Activated CD4-positive, alpha-beta T cell treated with anti-CD3 and anti-CD28 coated beads, Interleukin-2, amount 50 U/mL, for 16 hours (primary cell): ENCODE measurements around the gene LGALS14.
A peak's percentile ranks its signal among the peaks of the same experiment; 100 is the strongest.
"Not testable (repeated sequence)": the region's sequence is repeated elsewhere in the genome, so short reads cannot be mapped to it uniquely, and the experiment has no call there.

Source experiments
- DNase-seq: peaks from one replicate; pipeline ENCODE4 v3.0.0-alpha.2; 2020

The LGALS14 gene

DNA sequence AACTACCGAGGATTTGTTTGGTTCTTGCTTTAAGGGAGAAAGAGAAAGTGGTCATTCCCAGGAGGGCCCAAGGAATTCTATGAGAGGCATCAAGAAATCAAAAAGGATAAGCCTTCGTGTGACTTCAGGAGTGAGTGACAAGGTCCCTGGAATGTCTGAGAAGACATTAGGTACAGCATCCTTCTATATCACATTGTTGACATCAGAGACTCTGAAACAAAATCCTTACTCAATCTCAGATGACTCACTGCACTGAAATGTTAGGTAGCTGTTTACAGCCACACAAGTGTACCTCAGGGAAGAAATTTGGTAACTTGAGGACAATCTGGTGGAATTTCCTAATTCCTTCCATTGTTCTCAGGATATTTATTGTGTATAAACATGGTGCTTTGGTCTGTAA is 7.9 kb upstream of the LGALS14 start:
- no peak for DNase-seq

DNA sequence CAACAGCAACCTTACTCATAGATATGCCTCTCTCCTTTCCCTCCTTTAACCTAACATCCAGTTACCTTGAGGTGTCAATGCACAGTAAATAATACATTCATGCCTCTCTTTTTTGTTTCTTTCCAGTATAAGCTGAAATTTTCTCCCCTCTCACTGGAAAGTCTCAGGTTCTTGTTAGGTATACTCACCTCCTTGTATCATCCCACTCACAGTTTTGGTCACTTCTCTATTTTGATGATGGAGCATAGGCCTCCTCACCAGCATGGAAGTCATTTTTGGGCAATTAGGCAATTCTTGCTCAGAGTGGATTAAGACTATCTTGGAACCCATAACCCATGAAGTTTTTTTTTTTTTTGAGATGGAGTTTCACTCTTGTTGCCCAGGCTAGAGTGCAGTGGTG is 5.7 kb upstream of the LGALS14 start:
- no peak for DNase-seq

DNA sequence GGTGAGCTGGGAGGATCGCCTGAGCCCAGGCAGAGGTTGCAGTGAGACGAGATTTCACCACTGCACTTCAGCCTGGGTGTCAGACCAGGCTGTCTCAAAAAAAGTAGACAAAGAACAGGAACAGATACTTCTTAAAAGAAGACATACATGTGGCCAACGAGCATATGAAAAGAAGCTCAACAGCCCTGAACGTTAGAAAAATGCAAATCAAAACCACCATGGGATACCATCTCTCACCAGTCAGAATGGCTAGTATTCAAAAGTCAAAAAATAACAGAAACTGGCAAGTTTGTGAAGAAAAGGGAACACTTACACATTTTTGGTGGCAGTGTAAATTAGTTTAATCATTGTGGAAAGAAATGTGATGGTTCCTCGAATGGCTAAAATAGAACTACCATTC is 3.0 kb upstream of the LGALS14 start:
- DNase-seq = no peak

DNA sequence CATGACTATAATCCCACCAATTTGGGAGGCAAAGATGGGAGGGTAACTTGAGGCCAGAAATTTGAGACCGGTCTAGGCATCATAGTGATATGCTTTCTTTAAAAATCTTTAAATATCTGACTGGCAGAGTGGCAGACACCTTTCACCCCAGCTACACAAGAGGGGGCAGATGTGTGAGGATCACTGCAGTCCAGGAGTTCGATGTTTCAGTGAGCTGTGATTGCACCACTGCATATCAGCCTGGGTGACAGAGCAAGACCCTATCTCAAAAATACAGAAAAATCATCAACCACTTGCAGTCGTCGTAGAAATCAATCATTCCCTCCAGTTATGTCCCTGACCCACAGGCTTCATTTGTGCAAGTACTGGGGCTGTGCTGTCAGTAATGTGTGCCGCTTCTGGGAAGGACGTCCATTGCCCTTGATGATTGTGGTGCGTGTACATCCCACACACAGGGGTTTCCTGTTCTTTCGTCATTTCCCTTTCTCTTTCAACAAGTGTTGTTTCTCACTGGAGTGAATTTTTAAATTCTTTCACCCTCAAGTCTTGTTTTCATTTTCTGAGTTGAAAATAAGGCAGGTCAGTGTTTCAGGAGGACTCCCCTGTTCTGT is 1.4 kb downstream of the LGALS14 start:
- peak; percentile 48 for DNase-seq

DNA sequence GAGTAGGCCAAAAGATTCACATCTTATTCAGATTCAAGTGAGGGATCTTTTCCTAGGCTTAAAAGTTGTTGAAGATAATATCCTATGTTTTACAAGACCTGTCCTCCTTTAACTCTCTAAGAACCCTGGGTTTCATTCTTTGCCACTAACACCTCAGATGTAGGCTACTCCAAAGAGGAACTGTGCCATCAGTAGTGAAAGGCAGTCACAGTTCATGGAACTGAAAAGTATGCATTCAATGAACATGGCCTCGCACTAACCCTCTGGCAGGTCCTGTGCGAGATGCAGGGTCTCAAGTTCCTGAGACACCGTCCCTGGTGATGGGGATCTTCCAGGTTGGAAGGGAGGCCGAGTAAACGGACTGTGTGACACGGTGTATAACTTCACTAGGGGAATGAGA is 4.3 kb downstream of the LGALS14 start:
- DNase-seq = no peak

DNA sequence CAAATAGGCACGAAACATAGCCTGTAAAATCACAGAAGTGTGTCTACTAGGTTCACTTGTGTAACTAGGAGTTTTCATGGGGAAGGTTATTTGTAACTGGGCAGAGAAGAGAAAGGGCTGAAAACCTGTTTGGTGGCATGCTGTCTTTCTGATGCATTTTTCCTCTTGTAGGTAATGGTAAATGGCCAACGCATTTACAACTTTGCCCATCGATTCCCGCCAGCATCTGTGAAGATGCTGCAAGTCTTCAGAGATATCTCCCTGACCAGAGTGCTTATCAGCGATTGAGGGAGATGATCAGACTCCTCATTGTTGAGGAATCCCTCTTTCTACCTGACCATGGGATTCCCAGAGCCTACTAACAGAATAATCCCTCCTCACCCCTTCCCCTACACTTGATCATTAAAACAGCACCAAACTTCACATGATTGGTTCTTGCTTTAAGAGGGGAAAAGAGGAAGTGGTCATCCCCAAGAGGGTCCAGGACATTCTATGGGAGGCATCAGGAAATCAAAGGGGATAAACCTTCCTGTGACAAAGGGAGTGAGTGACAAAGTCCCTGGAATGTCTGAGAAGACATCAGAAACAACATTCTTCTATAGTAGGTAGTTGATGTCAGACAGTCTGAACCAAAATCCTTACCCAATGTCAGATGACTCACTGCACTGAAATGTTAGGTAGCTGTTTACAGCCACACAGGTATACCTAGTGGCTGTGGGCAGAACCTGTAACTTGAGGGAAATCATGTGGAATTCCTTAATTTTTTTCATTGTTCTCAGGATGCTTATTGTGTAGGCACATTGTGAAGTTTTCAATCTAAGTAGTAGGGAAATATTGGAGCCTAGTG is 5.0 kb downstream of the LGALS14 start:
- DNase-seq = no peak

DNA sequence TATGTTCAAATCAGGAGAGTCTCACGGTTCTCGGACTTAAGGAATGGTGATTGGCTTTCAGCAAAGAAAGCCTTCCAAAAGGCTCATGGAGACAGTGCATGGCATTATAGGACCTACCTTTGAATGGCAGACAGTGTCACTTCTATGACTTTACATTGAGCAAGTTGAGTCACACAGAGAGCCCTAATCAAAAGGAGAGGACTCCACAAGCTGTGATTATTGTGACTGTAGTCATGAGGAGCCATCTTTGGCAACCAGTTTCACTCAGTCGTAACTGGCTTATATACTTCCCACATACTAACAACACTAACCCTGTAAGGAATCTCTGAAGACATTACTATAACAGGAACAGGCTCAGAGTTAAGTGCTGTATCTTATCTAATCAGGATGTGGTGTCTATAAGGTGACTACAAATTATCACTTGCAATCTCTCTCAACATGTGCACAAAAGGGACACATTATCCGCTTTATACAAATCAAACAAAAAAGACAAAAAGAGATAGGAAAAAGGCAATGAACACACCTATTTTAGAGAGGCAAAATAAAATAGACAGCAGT is 6.1 kb downstream of the LGALS14 start:
- DNase-seq = no peak

DNA sequence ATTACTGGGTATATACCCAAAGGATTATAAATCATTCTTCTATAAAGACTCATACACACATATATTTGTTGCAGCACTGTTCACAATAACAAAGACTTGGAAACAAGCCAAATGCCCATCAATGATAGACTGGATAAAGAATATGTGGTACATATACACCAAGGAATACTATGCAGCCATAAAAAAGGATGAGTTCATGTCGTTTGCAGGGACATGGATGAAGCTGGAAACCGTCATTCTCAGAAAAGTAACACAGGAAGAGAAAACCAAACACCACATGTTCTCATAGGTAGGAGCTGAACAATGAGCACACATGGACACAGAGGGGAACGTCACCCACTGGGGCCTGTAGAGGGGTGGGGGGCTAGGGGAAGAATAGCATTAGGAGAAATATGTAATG is 15.9 kb downstream of the LGALS14 start:
- not testable (repeated sequence) for DNase-seq

DNA sequence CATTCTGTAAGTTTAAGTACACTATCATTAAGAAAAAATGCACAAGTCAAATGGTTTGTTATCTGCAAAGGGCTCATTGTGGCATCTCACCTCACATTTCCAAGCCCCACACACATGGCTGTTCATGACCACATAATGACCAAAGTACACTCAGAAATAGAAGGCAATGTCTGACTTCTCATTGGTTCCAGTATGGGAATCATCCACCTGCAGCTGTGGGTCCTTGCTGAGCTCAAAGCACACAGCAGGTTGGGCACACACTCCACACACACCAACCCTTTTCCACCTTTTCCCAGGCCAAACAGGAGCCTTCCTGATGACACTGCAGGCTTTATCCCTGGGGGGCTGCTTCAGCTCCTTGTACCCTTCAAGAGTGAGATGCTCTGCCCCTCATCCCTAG is 21.7 kb downstream of the LGALS14 start:
- DNase-seq = no peak

DNA sequence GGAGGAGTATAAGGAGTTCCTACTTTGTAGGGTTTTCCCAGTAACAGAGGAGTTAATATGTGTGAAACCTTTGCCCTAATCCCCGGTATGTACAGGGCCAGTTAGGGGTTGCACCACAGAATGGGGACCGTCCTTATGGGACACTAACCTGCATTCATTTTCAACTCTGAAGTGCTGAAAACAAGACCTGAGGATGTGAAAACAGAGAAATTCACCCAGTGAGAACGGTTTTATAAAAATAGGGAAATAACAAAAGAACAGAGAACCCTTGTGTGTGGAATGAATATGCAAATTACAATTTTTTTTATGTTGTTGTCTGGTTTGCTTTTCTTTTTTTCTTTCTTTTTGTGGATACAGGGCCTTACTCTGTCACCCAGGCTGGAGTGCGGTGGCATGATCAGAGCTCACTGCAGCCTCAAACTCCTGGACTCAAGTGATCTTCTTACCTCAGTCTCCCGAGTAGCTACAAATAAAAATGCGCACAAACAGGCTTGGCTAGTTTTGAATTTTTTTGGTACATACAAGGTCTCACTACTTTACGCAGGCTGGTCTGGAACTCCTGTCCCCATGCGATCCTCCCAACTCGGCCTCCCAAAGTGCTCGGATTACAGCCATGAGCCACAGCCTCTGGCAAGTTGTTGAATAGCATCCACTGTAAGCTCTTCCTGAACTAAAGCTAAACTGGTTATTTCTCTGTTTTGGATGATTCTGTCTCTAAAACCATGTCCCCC is 23.0 kb downstream of the LGALS14 start:
- DNase-seq = no peak

DNA sequence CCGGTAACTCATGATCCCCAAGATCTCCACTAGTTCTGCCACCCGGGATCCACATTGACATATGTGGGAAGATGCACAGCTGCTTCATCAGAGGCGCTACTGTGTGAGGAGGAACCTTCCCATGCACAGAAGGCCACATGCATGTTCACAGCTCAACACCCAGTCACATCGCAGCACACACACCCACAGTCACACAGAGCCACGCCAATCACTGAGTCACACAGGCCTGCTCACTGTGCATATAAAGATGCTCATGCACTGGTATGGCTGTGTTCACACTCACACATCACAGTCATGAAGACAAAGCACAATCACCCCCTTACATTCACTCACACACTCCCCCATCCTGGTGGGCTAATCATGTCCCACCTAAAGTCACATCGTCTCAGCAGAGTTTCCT is 23.8 kb downstream of the LGALS14 start:
- no peak for DNase-seq

DNA sequence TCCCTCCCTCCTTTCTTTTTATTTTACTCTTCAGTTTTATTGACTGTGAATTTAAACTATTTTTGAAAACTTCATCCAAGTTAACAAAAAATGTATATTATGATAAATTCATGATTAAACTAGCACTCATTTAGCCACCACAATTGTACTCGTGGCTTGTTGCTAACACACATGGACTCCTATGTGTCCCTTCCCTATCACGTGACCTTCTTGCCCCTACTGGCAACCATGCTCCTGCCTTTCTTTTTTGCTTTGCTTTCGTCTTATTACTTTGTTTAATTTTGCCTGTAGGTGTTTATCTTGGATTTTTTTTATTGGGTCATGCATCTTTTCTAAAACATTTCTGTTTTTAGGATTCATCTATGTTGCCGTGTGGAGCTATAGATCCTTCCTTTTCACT is 25.3 kb downstream of the LGALS14 start:
- no peak for DNase-seq

DNA sequence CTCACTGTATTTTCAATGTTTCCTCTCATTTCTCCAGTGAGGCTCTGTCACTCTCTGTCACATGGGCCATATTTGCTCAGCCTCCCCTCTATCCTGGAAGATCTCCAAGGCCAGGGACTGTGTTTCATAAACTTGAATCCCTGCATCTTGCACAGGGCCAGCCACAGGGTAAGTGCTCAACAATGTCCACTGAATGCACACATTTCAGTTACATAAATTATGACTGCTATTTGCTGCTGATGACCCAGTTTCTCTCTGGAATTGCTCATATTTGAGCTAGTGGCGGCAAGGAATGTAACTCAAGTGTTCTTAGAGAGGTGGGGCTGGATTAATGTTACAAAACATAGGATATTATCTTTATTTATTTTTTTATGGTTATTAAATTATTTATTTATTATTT is 27.4 kb downstream of the LGALS14 start:
- DNase-seq = no peak

DNA sequence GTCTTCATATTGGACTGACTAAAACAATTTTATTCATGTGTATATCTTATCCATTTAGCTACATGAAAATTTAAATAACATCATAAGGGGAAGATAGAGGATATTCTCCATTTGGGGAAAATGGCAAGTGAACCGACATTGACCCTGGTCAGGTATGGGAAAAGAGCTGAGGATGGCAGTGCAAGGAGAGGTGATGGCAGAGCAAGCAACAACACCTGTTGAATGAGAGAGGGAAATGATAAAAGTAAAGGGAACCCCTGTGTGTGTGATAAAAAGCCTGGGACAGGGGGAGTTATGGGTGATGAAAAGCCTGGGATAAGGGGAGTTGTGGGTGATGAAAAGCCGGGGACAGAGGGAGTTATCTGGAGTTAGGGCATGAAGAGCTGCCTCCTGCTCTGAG is 29.6 kb downstream of the LGALS14 start:
- no peak for DNase-seq

DNA sequence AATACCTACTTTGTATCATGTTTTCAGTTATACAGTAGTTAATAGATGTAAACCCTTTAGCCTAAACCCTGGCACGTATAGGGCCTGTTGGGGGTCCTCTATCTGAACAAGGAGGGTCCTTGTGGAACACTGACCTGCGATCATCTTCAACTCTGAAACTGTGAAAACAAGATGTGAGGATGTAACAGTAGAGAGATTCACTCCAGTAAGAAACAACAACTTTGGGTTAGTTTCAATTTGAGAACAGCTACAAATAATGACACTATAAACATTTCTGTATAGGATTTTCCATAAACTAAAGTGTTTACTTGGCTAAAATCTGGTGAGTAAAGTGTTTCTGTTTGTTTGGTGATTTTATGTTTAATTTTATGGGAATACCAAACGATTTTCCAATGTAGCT is 31.4 kb downstream of the LGALS14 start:
- peak; percentile 14 for DNase-seq

DNA sequence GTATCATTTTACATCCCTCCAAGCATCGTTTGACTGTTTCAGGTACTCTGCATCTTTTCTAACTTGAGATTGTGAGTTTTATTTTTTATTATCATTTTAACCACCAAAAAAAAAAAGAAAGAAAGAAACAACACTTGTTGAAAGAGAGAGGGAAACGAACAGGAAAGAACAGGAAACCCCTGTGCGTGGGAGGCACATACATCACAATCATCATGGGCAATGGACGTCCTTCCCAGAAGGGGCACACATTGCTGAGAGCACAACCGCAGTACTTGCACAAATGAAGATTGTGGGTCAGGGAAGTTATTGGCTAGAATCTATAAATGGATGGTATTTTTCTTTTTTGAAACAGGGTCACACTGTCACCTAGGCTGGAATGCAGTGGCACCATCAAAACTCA is 31.8 kb downstream of the LGALS14 start:
- no peak for DNase-seq

DNA sequence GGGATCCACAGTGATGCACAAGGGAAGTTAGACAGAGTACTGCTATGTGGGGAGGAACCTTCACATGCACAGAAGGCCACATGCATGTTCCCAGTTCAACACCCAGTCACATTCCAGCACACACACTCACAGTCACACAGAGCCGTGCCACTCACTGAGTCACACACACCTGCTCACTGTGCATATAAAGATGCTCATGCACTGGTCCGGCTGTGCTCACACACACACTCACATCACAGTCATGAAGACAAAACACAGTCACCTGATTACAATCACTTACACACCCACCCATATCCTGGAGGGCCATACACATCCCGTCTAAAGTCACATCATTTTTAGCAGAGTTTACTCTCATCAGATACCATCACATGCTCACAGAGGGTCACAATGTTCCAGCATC is 33.1 kb downstream of the LGALS14 start:
- DNase-seq = no peak

DNA sequence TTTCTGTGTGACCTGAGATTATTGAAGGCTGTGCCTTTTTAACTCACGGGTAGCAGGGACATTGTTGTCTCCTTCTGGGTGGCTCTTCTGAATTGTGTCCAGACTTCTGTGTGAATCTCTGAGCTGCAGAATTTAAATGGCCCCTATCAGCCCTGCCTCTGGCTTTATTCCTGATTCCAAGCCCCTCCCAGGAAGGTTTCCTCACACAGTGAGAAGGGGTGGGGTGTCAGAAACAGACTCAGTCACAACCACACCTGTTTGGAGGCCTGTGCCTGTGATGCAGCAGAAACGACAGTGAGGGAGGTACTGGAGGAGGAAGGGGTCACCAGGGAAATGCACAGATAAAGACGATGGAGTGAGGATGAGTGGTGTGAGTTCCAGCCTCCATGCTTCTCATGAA is 33.6 kb downstream of the LGALS14 start, which contains the start of gene CLC:
Gene CLC (minus strand): TSS at position 139 of the 400 bp plus-strand sequence. CDS start 77 bp downstream, at position 62.
- DNase-seq = no peak

DNA sequence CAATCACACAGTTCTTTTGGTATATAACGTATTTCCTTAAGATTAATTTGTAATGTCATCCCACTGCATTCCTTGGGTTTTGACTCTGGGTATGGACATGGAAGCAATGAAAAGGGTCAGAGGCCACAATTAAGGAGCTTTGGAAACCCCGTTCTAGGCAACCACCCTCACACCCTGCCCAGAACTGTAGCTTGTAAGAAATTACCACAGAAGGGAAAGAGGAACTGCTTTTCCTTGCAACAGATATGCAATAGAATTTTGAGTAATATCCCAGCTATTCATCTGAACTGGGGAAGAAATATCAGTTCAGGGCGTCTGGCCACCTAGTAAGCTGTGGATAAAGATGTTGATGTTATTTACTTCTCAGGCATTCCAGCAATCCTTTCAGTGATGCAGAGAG is 34.5 kb downstream of the LGALS14 start:
- DNase-seq = no peak

DNA sequence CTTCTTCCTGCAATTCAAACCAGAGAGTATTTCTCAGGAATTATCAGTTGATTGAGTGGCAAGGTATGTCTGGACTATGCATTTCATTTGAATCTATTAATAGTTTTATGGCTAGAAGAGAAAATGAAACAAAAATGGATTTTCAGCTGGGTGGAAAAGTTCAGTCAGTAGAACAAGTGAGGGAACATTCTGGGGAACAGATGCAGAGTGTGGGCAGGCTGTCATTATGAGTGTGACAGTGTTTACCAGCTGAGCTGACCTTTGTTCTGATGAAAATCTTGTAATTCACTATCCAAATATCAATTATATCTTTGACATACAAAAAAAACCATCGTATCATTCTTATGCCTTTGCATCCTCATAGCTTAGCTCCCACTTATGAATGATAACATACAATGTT is 36.1 kb downstream of the LGALS14 start:
- no peak for DNase-seq

DNA sequence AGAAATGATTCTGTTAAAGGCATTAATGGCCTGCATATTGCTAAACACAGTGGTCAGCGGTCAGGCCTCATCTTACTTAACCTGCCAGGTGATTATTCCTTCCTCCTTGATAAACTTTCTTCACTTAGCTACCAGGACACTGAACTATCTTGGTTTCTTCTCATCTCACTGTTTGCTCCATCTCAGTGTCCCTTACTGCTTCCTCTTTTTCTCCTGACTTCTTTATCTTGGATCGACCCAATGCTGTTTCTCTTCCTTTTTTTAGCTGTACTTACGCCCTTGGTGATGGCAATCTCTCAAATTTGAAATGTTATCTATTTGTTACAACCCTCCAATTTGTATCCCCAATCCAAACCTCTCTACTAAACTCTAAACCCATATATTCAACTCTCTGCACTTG is 41.4 kb downstream of the LGALS14 start:
- no peak for DNase-seq

DNA sequence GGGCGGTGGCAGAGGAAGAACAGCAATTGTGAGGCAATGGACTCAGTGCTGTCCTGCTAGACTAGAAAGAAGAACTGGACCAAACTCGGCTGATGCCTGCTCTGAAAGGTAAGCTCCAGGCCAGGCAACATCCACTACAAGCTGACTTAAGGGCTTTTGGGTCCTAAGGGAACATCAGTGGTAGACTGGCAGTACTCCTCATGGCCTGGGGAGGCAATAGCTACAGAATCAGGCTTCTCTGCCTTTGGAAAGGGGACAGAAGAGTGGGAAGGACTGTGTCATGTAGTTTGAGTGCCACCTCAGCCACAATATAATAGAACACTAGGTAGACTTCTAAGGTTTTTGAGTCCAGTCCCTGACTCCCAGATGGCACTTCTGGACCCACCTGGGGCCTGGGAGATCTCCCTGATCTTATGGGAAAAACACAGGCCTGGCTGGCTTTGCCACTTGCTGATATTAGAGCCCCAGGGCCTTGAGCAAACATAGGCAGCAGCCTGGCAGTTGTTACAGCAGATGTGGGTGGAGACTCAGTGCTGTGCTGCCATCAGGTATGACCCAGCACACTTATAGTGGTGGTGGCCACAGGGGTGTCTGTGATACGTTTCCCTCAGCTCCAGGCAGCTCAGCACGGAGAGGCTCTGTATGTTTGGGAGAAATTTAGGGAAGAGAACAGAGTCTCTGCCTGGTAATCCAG is 42.7 kb downstream of the LGALS14 start:
- no peak for DNase-seq

DNA sequence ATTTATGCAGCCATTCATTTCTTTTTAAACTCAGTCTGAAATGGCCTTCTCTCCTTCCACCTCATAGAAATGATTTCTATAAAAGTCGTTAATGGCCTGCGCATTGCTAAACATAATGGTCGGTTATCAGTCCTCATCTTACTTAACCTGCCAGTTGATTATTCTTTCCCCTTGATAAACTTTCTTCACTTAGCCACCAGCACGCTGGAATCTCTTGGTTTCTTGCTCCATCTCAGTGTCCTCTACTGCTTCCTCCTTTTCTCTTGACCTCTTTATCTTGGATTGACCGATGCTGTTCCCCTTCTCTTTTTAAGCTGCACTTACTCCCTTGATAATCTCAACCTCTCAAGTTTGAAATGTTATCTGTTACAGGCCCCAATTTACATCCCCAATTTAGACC is 45.7 kb downstream of the LGALS14 start:
- DNase-seq = no peak
